ENCODE results near the gene CBARP.

CBARP gene

DNA sequence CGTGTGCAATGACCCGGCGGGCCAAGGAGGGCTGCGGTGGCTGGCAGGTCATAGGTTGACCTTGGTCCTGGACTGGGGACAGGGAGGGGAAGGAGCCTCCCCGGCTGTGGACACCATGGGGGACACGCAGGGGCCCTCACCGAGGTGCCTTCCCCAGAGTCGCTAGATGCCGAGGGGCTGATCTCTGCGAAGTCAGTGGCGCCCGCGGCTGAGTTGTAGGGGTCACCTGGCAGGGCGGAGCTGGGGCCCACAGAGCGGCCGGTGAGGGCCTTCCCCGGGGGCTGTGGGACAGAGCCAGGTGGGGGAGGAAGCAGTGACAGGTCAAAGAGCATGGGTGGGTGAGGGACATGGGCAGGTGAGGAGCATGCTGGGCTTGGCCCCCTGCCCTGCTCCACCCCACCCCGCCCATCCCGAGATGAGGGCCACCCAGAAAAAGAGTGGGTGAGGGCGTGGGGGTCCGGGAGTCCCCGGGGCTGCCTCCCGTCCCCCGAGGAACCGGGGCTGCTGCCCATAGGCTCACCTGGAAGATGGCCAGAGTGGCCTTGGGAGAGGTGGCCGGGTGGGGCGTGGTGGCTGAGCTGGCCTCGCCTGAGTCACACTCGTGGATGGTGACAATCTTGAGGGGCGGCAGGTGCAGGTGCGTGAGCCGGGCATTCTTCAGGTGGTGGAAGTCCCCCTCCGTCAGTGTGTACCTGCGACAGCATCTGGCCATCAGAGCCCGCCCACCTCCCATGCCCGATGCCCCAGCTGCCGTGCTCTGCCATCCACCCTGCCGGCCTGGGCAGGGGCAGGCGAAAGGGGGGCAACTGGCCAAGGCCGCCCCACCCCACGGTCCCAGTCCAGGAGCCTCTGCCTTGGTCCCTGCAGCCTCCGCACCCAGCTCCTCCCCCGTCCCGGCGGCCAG lies 3.5 kb downstream of the CBARP start:
- no peak overlapping the region for H3K27ac Mint-ChIP-seq
- H3K27me3 Mint-ChIP-seq = peaks cover 8% of the 10 kb centered on the region
- no peaks in the 10 kb centered on the region for H3K9me3 Mint-ChIP-seq
- H3K36me3 Mint-ChIP-seq (ENCODE audit: low read depth) = no peaks in the 10 kb centered on the region
- no peak overlapping the region for H3K4me3 Mint-ChIP-seq
- peaks cover 8% of the 10 kb centered on the region for H3K4me1 Mint-ChIP-seq (ENCODE audit: low read depth)

DNA sequence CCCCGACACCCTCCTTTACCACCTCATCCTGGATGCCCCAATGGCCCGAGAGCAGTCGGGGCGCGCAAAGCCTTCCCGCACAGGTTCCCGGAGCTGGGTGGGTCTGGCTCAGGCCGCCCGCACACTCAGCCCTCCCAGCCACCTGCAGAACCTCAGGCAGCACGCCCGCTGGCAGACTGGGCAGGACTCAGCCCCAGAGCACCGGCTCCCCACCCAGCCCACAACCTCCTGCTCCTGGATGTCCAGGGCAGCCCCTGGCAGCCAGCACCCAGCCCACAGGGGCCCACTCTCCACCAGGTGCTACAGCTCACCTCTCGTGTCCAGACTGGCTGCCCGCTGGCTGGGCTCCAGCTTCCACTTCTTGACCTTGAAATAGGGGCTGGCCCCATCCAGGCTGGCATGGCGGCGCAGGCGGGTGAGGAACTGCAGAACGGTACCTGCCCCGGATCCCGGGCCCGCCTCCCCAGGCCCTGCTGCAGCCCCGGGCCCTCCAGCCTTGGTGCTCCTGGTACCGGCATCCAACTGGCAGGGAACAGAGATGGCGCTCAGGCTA lies 4.6 kb downstream of the CBARP start:
- no peak overlapping the region for H3K27ac Mint-ChIP-seq
- no peaks in the 10 kb centered on the region for H3K36me3 Mint-ChIP-seq (ENCODE audit: low read depth)
- no peaks in the 10 kb centered on the region for H3K9me3 Mint-ChIP-seq
- H3K4me3 Mint-ChIP-seq = no peak overlapping the region
- peaks cover under 1% of the 10 kb centered on the region for H3K27me3 Mint-ChIP-seq
- peaks cover under 1% of the 10 kb centered on the region for H3K4me1 Mint-ChIP-seq (ENCODE audit: low read depth)

DNA sequence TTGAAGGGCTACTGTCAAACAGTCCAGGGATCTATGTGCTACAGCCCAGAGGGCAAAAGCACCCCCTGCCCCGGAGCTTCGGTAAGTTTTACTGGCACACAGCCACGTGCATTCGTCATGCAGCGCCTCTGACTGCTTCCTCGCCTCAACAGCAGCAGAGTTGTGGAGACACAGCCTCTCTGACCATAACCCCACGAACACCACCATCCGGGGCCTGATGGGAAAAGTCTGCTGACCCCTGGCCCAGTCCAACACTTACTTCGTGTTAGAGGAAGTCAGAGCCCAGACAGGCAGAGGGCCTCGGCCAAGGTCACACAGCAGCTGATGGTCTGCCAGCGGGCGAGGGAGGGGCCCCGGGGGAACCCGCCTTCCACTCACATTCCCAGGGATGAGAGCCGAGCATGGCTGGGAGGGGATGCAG lies 5.1 kb downstream of the CBARP start:
- Mint-ChIP-seq H3K4me1 (ENCODE audit: low read depth) (no peaks in the 10 kb centered on the region), H3K9me3 (no peaks in the 10 kb centered on the region), H3K36me3 (ENCODE audit: low read depth) (no peaks in the 10 kb centered on the region), H3K27ac (no peak overlapping the region), H3K4me3 (no peak overlapping the region), H3K27me3 (no peaks in the 10 kb centered on the region)

DNA sequence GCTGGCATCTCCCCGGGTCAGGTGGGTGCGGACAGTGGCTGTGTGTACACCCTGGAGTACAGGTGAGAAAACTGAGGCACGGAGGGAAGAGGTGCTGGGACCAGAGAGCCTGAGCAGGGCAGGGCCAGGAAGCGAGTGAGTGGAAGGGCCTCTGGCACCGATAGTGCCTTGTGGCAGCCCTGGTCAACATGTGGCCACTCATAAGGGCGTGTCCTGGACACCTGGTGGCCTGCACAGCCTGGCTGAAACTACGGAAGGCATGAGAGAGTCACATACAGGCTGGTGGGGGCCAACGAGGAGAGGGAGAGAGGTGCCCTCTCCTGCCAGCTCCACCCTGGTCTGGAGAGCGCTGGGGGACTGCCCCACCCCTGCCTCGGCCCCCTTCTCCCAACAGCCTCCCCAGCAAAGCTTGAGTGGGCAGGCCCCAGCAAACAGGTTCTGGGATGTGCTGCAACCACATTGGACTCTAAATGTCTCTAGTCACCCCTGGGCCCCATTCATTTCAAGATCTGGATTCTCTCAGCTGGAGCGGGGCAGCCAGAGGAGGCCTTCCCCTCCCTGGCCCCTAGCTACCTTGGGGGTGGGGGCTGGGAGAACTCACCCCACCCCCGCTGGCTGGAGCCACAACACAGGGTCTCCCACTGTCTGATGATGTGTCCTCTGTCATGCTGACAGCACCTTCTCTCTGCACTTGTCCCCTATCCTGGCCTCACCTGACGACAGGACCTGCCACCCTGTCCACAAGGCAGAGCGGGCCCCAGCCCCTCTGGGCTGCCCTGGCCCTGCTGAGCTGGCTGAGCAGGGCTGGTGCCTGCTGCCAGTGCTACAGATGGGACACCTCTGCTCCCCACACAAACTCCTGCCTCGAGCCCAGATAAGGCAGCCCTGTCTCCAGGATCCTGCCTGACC lies 5.8 kb downstream of the CBARP start:
- Mint-ChIP-seq H3K36me3 (ENCODE audit: low read depth) (no peaks in the 10 kb centered on the region), H3K4me3 (no peak overlapping the region), H3K27ac (no peak overlapping the region), H3K4me1 (ENCODE audit: low read depth) (no peaks in the 10 kb centered on the region), H3K9me3 (no peaks in the 10 kb centered on the region), H3K27me3 (no peaks in the 10 kb centered on the region)

DNA sequence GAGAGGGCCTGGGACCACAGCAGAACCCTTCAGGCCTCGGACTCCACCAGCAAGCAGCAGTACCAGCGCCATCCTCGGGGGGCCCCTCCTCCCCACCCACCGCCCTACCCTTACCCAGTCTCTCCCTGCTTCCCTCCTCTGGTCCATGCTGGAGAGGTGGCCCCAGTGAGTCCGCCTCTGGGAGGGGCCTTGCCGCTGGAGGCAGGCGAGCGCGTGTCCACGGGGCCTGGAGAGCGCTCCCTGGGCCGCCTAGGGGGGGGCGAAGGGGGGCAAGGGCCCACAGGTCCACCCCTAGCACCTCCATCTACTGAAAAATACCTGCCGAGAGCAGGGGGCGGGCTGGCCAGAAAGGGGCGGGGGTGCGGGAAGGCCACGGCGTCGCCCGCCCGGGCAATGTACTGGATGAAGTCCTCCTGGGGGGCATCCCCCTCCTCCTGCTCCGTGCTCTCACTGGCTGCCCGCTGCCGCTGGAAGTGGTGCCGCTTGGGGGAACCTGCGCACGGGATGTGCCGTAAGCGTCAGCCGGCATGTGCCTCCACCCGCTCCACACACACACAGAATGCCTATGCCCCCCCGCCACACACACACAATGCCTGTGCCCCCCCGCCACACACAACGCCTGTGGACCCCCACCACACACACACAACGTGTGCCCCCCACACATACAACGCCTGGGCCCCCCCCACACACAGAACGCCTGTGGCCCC lies 6.9 kb downstream of the CBARP start:
- Mint-ChIP-seq H3K4me1 (ENCODE audit: low read depth) (no peaks in the 10 kb centered on the region), H3K27me3 (no peaks in the 10 kb centered on the region), H3K4me3 (no peak overlapping the region), H3K9me3 (no peaks in the 10 kb centered on the region), H3K27ac (no peak overlapping the region), H3K36me3 (ENCODE audit: low read depth) (no peaks in the 10 kb centered on the region)

DNA sequence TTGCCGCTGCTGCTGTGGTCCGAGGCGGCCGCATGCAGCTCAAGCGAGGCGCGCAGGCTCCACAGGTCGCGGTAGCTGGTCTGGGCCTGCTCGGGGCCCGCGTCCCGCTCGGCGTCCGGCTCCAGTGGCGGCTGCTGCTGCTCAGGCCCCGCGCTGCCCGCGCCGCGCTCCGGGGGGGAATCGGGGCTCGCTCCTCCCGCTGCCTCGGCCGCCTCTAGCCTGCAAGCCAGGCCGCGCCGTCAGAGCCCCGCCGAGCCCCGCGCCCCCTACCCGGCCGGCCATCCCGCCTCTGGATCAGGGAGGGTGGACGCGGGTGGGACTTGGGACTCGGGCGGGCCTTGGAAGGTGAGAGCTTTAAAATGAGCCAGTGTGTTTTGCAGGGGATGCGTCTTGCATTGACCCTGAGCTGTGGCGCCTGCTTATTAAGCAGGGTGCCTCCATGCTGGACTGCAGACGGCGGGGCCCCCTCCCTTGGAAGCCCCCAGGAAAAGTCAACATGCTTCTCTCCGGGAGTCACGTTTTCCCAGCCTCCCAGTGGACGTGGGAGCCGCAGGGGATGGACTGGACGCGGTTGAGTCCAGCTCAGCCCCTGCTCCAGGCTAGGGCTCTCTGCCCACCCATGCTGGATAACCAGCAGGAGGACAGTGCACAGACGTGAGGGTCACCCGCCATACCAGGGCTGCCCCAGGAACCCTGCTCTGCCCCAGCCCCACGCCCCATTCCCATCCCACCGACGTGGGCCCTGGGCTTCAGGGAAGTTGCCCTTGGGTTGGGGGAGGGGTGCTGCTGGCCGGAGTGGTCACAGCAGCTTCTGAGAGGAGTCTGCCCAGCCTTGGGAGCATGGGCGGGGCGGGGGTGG lies 7.7 kb downstream of the CBARP start:
- Mint-ChIP-seq H3K4me3 (no peak overlapping the region), H3K27me3 (no peaks in the 10 kb centered on the region), H3K36me3 (ENCODE audit: low read depth) (no peaks in the 10 kb centered on the region), H3K4me1 (ENCODE audit: low read depth) (no peaks in the 10 kb centered on the region), H3K27ac (no peak overlapping the region), H3K9me3 (no peaks in the 10 kb centered on the region)

DNA sequence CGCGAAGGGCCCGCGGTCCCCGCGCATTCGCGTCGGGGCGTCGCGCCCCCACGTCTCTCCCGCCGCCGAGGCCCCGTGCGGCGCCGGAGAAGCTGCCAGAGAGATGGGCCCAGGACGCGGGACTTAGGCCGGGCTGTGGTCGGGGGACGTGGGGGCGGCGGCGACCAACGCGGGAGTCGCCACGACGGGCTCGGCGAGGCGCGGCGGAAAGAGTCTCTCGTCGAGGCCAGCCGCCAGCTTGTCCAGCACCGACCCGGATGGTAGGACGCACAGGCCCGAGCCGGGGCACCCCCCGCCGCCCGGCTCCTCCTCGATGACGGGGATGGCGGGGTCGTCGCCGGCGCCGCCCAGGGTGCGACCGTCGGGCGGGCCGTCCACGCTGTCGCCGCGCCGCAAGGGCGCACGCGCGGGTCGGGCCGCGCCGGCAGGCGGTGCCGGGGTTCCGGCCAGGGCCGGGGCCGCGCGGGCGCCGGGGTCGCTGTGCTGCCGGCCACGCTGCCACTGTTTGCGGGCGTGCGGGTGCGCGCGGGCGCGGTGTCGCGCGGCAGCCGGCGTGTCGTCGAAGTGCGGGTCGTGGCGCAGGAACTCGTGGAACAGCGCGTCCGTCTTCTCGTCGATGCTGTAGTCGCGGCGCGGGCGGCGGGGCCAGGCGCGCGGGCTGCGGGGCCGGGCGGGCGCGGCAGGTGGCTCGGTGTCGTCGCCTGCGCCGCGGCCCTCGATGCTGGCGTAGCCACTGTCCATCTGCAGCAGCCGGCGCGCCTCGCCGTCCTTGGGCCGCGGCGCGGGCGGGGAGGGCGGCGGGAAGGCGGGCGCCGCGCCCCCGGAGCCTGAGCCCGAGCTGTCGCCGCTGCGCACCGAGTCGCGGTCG lies 8.5 kb downstream of the CBARP start:
- Mint-ChIP-seq H3K36me3 (ENCODE audit: low read depth) (no peaks in the 10 kb centered on the region), H3K9me3 (no peaks in the 10 kb centered on the region), H3K4me1 (ENCODE audit: low read depth) (no peaks in the 10 kb centered on the region), H3K27me3 (no peaks in the 10 kb centered on the region), H3K4me3 (no peak overlapping the region), H3K27ac (no peak overlapping the region)

DNA sequence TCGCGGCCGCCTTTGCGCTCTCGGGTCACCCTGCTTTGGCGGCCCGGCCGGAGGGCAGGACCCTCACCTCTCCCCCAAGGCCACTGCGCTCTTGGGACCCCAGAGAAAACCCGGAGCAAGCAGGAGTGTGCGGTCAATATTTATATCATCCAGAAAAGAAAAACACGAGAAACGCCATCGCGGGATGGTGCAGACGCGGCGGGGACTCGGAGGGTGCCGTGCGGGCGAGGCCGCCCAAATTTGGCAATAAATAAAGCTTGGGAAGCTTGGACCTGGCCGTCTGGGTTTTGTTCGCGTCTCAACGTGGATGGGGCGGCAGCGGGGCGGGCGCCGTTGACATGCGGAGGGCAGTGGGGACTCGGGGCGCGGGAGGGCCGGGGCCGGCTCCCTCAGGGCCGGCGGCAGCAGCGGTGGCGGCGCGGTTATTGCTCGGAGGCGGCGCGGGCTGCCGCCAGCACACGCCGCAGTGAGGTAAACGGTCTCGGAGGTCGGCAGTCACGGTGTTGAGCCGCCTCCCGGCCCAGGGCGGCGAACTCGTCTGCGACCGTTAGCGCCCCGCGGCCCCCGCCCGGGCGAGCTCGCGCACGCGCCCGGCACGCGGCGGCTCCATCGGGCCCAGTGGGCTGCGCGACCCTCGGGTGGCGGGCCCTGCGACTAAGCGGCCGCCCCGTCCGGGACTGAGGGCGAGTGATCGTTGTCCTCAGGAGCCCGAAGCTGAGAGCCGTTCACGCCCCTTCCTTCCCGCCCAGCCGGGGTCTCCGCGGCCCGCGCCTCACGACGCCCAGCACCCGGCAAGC lies 9.4 kb downstream of the CBARP start:
- Mint-ChIP-seq H3K36me3 (ENCODE audit: low read depth) (no peaks in the 10 kb centered on the region), H3K4me3 (no peak overlapping the region), H3K27me3 (no peaks in the 10 kb centered on the region), H3K4me1 (ENCODE audit: low read depth) (no peaks in the 10 kb centered on the region), H3K27ac (no peak overlapping the region), H3K9me3 (no peaks in the 10 kb centered on the region)

DNA sequence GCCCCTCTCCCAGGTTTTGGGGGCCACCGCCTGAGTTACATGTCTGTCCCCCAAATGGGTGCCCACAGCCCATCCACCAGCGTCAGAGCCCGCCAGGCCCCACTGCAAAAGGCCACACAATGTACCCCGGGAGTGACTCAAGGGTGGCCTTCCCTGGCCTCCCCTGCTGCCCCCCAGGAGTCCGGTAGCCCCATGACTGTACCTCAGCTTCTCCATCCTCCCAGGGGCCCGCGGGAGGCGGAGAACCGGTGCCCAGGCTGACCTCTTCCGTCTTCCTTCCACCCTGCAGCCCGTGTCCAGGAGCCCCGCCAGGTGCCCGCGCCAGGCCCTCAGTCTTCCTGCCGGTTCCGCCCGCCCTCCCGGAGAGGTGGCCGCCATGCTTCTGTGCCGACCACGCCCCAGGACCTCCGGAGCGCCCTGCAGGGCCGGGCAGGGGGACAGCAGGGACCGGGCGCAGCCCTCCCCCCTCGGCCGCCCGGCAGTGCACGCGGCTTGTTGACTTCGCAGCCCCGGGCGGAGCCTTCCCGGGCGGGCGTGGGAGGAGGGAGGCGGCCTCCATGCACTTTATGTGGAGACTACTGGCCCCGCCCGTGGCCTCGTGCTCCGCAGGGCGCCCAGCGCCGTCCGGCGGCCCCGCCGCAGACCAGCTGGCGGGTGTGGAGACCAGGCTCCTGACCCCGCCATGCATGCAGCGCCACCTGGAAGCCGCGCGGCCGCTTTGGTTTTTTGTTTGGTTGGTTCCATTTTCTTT lies 10.3 kb downstream of the CBARP start:
- H3K4me1 Mint-ChIP-seq (ENCODE audit: low read depth) = no peaks in the 10 kb centered on the region
- no peak overlapping the region for H3K27ac Mint-ChIP-seq
- no peak overlapping the region for H3K4me3 Mint-ChIP-seq
- H3K9me3 Mint-ChIP-seq = no peaks in the 10 kb centered on the region
- H3K27me3 Mint-ChIP-seq = no peaks in the 10 kb centered on the region
- H3K36me3 Mint-ChIP-seq (ENCODE audit: low read depth) = no peaks in the 10 kb centered on the region

DNA sequence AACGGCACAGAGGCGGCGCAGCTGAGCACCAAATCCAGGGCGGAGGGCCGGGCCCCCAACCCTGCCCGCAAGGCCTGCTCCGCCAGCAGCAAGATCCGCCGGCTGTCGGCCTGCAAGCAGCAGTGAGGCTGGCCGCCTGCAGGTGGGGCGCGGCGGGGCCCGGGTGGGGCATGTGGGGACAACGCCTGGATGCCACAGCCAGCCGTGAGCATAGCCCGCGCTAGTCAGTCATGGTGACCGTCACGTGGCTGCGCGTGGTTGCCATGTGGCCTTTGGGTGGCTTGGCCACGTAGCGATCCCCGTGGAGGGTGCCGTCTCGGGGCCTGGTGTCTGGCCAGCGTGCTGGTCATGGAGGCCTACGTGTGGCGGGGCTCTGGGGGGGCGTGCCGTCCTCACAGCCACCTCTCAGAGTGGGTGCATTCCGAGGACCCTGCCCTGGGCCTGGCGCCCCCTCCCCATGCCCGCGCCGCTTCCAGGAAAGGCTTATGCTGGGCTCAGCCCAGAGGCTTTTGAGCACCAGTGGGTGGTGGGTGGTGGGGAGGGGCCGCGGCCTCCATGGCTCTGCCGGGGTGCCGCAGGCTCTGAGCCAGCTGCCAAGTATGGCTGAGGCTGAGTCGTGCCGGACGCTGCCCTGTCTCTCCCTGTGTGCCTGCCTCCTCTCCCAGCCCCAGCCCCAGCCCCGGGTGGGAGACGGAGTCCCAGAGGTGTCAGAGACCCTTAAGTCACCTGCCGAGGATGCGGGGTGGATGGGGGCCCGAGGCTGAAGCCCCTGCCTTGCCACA lies 11.1 kb downstream of the CBARP start:
- Mint-ChIP-seq H3K27me3 (no peaks in the 10 kb centered on the region), H3K9me3 (no peaks in the 10 kb centered on the region), H3K4me1 (ENCODE audit: low read depth) (no peaks in the 10 kb centered on the region), H3K27ac (no peak overlapping the region), H3K4me3 (no peak overlapping the region), H3K36me3 (ENCODE audit: low read depth) (no peaks in the 10 kb centered on the region)

DNA sequence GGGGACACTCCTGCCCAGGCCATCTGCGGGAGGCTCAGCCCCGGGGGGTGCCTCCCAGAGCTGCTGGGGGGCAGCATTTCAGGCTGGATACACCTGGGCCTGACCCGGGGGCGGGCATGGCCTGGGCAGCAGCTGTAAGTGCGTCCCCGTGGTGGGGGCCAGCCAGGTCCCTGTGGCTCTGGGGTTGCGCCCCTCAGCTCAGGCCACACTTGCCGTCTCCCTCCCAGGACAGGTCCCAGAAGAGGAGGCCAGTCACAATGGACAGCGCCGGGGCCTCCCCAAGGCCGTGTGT lies 11.6 kb downstream of the CBARP start:
- Mint-ChIP-seq H3K9me3 (no peaks in the 10 kb centered on the region), H3K36me3 (ENCODE audit: low read depth) (no peaks in the 10 kb centered on the region), H3K27me3 (no peaks in the 10 kb centered on the region), H3K4me1 (ENCODE audit: low read depth) (no peaks in the 10 kb centered on the region), H3K4me3 (no peak overlapping the region), H3K27ac (no peak overlapping the region)
